ENCODE results near the gene ST7. TPM values are rescaled to one million over a fixed set of nuclear protein-coding genes. Genes with fewer than 3 reads are reported as not detected.
"Not testable (repeated sequence)": the region's sequence is repeated elsewhere in the genome, so short reads cannot be mapped to it uniquely, and the experiment has no call there.

The ST7 gene
- polyA plus RNA-seq, 2 of the 4 experiments (the other 2 are of a cell fraction), result 16.2 to 26.0 TPM

GRCh38 chr7:117241088-117241487 is 287.8 kb downstream of the ST7 start (continued):
- TF ChIP-seq BCL3 (IDR thresholded peaks at IDR 0.05), result no peak
- no peak for TF ChIP-seq CBX8 (IDR thresholded peaks at IDR 0.05)
- no peak for TF ChIP-seq SMC3 (IDR thresholded peaks at IDR 0.05)
- no peak for TF ChIP-seq RARB (CRISPR knock-in tag; IDR thresholded peaks at IDR 0.05)
- TF ChIP-seq ZSCAN20 (CRISPR knock-in tag; IDR thresholded peaks at IDR 0.05), result no peak
- no peak for TF ChIP-seq E2F6 (IDR thresholded peaks at IDR 0.05; ENCODE audit: borderline replicate concordance, low read depth)

- no peak for TF ChIP-seq ZFP36 (IDR thresholded peaks at IDR 0.05; ENCODE audit: borderline replicate concordance, partially characterized antibody)
- no peak for TF ChIP-seq RCOR1 (IDR thresholded peaks at IDR 0.05; ENCODE audit: low read depth, low read length)
- no peak for TF ChIP-seq MAZ (IDR thresholded peaks at IDR 0.05; ENCODE audit: borderline replicate concordance, low read depth, low read length)
- TF ChIP-seq TFCP2L1 (CRISPR knock-in tag; IDR thresholded peaks at IDR 0.05), result no peak
- no peak for TF ChIP-seq SMC3 (IDR thresholded peaks at IDR 0.05)
- no peak for TF ChIP-seq CTCF (IDR thresholded peaks at IDR 0.05)
- no peak for TF ChIP-seq PBX3 (IDR thresholded peaks at IDR 0.05)
- no peak for TF ChIP-seq CHD2 (IDR thresholded peaks at IDR 0.05; ENCODE audit: low read length, partially characterized antibody)
- no peak for TF ChIP-seq MAFK (IDR thresholded peaks at IDR 0.05; ENCODE audit: partially characterized antibody)
- TF ChIP-seq BCL3 (IDR thresholded peaks at IDR 0.05), result no peak
- TF ChIP-seq NPAS2 (CRISPR knock-in tag; IDR thresholded peaks at IDR 0.05; ENCODE audit: borderline replicate concordance), result no peak
- no peak for TF ChIP-seq KDM1A (IDR thresholded peaks at IDR 0.05; ENCODE audit: low read depth)
- TF ChIP-seq E2F6 (IDR thresholded peaks at IDR 0.05; ENCODE audit: borderline replicate concordance, low read depth), result no peak
- no peak for TF ChIP-seq SREBF2 (IDR thresholded peaks at IDR 0.05)
- TF ChIP-seq HDAC2 (IDR thresholded peaks at IDR 0.05), result no peak
- H3K27ac ChIP-seq, result no peak overlapping the region
- CTCF ChIA-PET, result interaction anchor here (1.0 kb wide), 1 partner anchor 14 kb away, joined by 3 read pairs; no protein-coding TSS in a partner anchor
- no peak overlapping the region for H3K4me3 ChIP-seq
- H3K4me2 ChIP-seq, result no peak overlapping the region
- no peak for DNase-seq (ENCODE audit: low read depth in 1 of 2, low spot score in 1 of 2)
- FAIRE-seq, result no peak
- peaks cover 20% of the 10 kb centered on the region; the same call in 2 of the 3 replicates for H3K9me3 ChIP-seq
- POLR2A ChIA-PET, result no interaction called here
- no peaks in the 10 kb centered on the region for H3K4me1 ChIP-seq
- 13% methylated on average over 3 of the region's 3 CpGs for WGBS (ENCODE audit: missing lambda C conversion rate)
- no peak for ATAC-seq
Observed at GRCh38 chr7:117243390-117243789, 290.1 kb downstream of the ST7 start.

- FAIRE-seq; DNase-seq (ENCODE audit: low read depth in 1 of 2, low spot score in 1 of 2); H3K4me3 ChIP-seq; H3K27ac ChIP-seq; H3K4me2 ChIP-seq; H3K4me1 ChIP-seq; POLR2A ChIA-PET; ATAC-seq: not testable (repeated sequence)
- WGBS (ENCODE audit: missing lambda C conversion rate), result 12% methylated on average over 2 of the region's 2 CpGs
- CTCF ChIA-PET, result interaction anchor here (1.0 kb wide), 1 partner anchor 9 kb away, joined by 3 read pairs; no protein-coding TSS in a partner anchor
- peaks cover 20% of the 10 kb centered on the region; the same call in 2 of the 3 replicates for H3K9me3 ChIP-seq
Observed at GRCh38 chr7:117245703-117246102, 292.4 kb downstream of the ST7 start.
